ENCODE measurements around the gene SERTAD3.

DNA sequence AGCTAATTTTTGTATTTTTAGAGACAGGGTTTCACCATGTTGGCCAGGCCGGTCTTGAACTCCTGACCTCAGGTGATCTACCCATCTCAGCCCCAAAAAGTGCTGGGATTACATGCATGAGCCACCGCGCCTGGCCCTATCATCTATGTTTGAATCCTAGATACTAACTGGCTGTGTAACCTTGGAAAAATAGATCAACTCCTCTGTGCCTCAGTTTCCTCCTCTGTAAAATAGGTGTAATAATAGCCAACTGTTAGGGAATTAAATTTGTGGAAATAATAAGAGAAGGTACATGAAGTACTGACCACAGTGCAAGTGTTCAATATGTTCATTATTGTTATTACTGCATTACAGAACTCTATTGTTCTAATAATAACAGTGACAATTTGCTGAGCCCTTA lies 27.0 kb upstream of the SERTAD3 start:
- TF ChIP-seq, protein P1, sequence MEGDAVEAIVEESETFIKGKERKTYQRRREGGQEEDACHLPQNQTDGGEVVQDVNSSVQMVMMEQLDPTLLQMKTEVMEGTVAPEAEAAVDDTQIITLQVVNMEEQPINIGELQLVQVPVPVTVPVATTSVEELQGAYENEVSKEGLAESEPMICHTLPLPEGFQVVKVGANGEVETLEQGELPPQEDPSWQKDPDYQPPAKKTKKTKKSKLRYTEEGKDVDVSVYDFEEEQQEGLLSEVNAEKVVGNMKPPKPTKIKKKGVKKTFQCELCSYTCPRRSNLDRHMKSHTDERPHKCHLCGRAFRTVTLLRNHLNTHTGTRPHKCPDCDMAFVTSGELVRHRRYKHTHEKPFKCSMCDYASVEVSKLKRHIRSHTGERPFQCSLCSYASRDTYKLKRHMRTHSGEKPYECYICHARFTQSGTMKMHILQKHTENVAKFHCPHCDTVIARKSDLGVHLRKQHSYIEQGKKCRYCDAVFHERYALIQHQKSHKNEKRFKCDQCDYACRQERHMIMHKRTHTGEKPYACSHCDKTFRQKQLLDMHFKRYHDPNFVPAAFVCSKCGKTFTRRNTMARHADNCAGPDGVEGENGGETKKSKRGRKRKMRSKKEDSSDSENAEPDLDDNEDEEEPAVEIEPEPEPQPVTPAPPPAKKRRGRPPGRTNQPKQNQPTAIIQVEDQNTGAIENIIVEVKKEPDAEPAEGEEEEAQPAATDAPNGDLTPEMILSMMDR (IDR thresholded peaks at IDR 0.05), result no peak
- no peak for TF ChIP-seq POLR2A (IDR thresholded peaks at IDR 0.05)
